Measurements from ENCODE around the gene HAND2. TPM values are rescaled to one million over a fixed set of nuclear protein-coding genes. Genes with fewer than 3 reads are reported as not detected.
A peak's percentile ranks its signal among the peaks of the same experiment; 100 is the strongest.

The HAND2 gene
- total RNA-seq, 4 donors from 2014 or later, result 0.66 to 2.4 (median 0.89) TPM

DNA sequence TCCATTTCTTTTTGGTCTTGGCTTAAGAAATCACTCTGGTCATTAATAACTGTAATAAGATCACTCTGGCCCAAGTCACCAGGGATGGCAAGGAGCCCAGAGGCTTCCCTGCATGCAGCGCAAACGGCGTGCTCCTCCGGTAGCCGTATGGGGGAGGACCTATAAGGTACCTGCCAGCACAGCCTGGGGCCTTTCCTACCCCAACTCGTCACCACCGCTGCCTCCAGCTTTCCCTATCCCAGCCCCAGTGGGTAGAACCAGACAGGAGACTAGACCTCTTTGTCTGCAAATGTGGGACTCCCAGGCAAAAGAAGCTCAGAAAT is 25.9 kb downstream of the HAND2 start:
- Histone ChIP-seq H3K36me3 (no peaks in the 10 kb centered on the region), H3K4me1 (no peaks in the 10 kb centered on the region), H3K27me3 (peaks cover 56 to 75% (median 65%) of the 10 kb centered on the region in 3 donors), H3K27ac (no peak overlapping the region), H3K4me3 (no peak overlapping the region), H3K9me3 (no peaks in the 10 kb centered on the region)
- ATAC-seq (no peak), DNase-seq (no peak)
- TF ChIP-seq, protein P1, sequence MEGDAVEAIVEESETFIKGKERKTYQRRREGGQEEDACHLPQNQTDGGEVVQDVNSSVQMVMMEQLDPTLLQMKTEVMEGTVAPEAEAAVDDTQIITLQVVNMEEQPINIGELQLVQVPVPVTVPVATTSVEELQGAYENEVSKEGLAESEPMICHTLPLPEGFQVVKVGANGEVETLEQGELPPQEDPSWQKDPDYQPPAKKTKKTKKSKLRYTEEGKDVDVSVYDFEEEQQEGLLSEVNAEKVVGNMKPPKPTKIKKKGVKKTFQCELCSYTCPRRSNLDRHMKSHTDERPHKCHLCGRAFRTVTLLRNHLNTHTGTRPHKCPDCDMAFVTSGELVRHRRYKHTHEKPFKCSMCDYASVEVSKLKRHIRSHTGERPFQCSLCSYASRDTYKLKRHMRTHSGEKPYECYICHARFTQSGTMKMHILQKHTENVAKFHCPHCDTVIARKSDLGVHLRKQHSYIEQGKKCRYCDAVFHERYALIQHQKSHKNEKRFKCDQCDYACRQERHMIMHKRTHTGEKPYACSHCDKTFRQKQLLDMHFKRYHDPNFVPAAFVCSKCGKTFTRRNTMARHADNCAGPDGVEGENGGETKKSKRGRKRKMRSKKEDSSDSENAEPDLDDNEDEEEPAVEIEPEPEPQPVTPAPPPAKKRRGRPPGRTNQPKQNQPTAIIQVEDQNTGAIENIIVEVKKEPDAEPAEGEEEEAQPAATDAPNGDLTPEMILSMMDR (IDR thresholded peaks at IDR 0.05 in 4 of 5, conservative IDR thresholded peaks at IDR 0.05 in 1 of 5), result no peak
- no peak for TF ChIP-seq POLR2A (IDR thresholded peaks at IDR 0.05)
- intact Hi-C loops (cut with DNase I; ENCODE audit: low total_unique reads), result no loop called here
- in situ Hi-C loops (cut with MboI; ENCODE audit: low sequenced_read_pairs in 4 of 4), result loop anchor here in 2 of 4 donors (25.0 kb wide), 2 partner anchors 308 to 633 kb away; no protein-coding TSS in a partner anchor

DNA sequence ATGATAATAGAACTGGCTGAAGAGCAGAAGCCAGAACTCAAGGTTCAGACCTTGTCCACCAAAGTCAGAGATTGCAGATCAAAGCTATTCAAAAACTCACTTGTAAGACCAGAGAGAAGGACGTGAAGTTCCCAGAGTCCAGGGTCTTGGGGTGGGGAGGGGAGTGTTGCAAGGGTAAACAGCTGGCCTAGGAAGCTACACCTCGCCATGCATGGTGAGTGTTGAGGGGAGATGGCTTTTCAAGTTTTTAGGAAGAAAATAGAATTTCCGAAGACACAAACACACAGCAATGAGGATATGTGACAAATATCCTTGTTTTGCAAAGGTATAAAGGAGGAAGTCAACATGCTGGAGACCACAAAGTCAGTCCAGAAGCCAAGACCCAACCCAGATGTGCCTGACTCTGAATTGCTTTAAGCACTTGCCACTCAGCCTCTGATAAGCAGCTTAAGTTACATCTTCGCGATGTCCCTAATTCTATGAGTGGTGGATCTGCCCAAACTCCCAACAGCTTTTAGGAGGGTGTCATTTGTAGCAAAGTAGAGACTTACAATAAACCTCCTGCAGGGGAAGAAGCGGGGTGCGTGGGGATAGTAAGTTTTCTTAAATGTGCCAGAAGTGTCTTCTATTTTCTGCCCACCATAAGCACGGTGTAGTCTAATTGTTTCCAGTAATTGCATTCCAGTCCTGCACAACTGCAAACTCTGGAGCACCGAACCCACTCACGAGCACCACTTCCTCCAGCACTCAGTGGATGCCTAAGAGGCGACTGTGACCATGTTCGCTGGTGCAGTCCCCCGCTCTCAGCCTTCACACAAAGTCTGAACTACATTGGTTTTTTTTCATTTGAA is 26.5 kb downstream of the HAND2 start:
- H3K9me3 ChIP-seq, result no peaks in the 10 kb centered on the region
- no peaks in the 10 kb centered on the region for H3K36me3 ChIP-seq
- intact Hi-C loops (cut with DNase I; ENCODE audit: low total_unique reads), result no loop called here
- ATAC-seq, result no peak
- in situ Hi-C loops (cut with MboI; ENCODE audit: low sequenced_read_pairs in 4 of 4), result loop anchor here in 2 of 4 donors (25.0 kb wide), 2 partner anchors 309 to 634 kb away; no protein-coding TSS in a partner anchor
- H3K4me3 ChIP-seq, result no peak overlapping the region
- H3K27ac ChIP-seq, result no peak overlapping the region
- no peaks in the 10 kb centered on the region for H3K4me1 ChIP-seq
- peaks cover 50 to 71% (median 59%) of the 10 kb centered on the region in 3 donors for H3K27me3 ChIP-seq
- no peak for DNase-seq
- TF ChIP-seq, protein P1 (IDR thresholded peaks at IDR 0.05 in 4 of 5, conservative IDR thresholded peaks at IDR 0.05 in 1 of 5), result no peak
- TF ChIP-seq POLR2A (IDR thresholded peaks at IDR 0.05), result no peak

DNA sequence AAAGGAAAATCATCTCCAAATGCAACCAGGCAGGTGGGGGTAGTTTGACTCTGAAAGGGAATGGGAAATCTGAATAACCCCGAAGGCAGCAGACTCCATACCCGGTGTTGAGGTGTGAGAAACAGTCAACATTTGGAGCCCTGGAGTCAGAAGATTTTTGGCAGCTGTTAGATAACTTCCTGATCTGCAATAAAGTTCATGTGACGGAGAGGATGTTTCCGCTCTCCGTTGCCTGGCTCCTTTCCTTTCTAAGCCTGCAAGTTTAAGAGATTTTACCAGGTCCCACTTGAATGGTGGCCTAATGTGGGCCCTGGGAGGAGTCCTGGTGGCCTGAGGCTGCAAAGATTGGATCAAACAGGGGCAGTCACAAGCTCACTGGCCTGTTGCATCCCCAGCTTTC is 27.7 kb downstream of the HAND2 start:
- no peaks in the 10 kb centered on the region for H3K36me3 ChIP-seq
- peaks cover 37 to 59% (median 47%) of the 10 kb centered on the region in 3 donors for H3K27me3 ChIP-seq
- DNase-seq, result no peak
- no peaks in the 10 kb centered on the region for H3K9me3 ChIP-seq
- intact Hi-C loops (cut with DNase I; ENCODE audit: low total_unique reads), result no loop called here
- H3K27ac ChIP-seq, result no peak overlapping the region
- in situ Hi-C loops (cut with MboI; ENCODE audit: low sequenced_read_pairs in 4 of 4), result loop anchor here in 2 of 4 donors (25.0 kb wide), 2 partner anchors 310 to 635 kb away; no protein-coding TSS in a partner anchor
- no peak for TF ChIP-seq POLR2A (IDR thresholded peaks at IDR 0.05)
- TF ChIP-seq, protein P1 (IDR thresholded peaks at IDR 0.05 in 4 of 5, conservative IDR thresholded peaks at IDR 0.05 in 1 of 5), result no peak
- H3K4me1 ChIP-seq, result no peaks in the 10 kb centered on the region
- H3K4me3 ChIP-seq, result no peak overlapping the region
- ATAC-seq, result no peak

DNA sequence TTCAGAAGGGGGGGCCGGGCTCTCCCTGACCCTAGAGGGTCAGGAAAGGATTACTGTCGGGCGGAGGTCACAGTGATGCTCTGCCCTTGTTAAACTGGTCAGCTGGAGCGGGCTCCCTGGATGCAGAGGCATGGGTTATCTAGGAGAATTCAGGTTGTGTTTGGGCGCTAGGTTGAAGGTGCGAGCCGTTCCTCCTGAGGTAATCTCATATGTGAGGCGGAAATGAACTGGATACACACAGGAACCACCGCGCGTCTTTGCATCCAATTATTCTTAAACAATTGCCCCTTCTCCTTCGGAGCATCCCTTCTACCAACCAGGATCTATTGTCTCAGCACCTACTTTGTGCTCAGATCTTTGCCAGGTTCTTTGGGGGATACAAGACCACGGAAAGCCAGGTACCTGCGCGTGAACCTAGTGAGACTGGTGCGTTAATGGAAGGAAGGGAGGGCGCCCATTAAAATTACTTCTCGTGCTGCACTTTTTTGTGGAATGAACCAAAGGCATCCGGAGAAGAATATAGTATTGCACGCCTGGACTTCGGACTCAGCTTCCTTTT is 28.4 kb downstream of the HAND2 start:
- ATAC-seq (no peak), DNase-seq (no peak)
- H3K27me3 ChIP-seq, result peaks cover 36 to 55% (median 41%) of the 10 kb centered on the region in 3 donors
- in situ Hi-C loops (cut with MboI; ENCODE audit: low sequenced_read_pairs in 4 of 4), result loop anchor here in 2 of 4 donors (25.0 kb wide), 2 partner anchors 311 to 636 kb away; no protein-coding TSS in a partner anchor
- no peaks in the 10 kb centered on the region for H3K36me3 ChIP-seq
- no peak for TF ChIP-seq POLR2A (IDR thresholded peaks at IDR 0.05)
- TF ChIP-seq, protein P1 (IDR thresholded peaks at IDR 0.05 in 4 of 5, conservative IDR thresholded peaks at IDR 0.05 in 1 of 5), result no peak
- H3K4me1 ChIP-seq, result no peaks in the 10 kb centered on the region
- no peaks in the 10 kb centered on the region for H3K9me3 ChIP-seq
- H3K4me3 ChIP-seq, result peak overlapping the region in 2 of 4 donors; percentile 22 to 27
- no peak overlapping the region for H3K27ac ChIP-seq
- intact Hi-C loops (cut with DNase I; ENCODE audit: low total_unique reads), result no loop called here

Measured in gastrocnemius medialis (tissue), 4 donors.